Chondrocyte (in vitro differentiated cells): ENCODE data around the gene PLCH1. TPM values are rescaled to one million over a fixed set of nuclear protein-coding genes. Genes with fewer than 3 reads are reported as not detected.

Experiments
- DNase-seq: peaks from one replicate; pipeline ENCODE4 v3.0.0; 2021; ENCODE audit warnings: mixed read lengths, low spot score
- H3K27ac Mint-ChIP-seq: one replicate; pipeline ENCODE4 v1.8.0; 2021; ENCODE audit warnings: mild to moderate bottlenecking, moderate library complexity, mixed read lengths; ENCODE audit not compliant: unreplicated experiment
- H3K27me3 Mint-ChIP-seq: 2 replicates; pipeline ENCODE4 v1.8.0; 2021; ENCODE audit warnings: low read depth, mixed read lengths
- H3K36me3 Mint-ChIP-seq: 2 replicates; pipeline ENCODE4 v1.8.0; 2021; ENCODE audit warnings: low read depth, mixed read lengths
- H3K4me1 Mint-ChIP-seq: 2 replicates; pipeline ENCODE4 v1.8.0; 2021; ENCODE audit warnings: low read depth, mild to moderate bottlenecking, mixed read lengths
- H3K4me3 Mint-ChIP-seq: one replicate; pipeline ENCODE4 v1.8.0; 2021; ENCODE audit warnings: mild to moderate bottlenecking, moderate library complexity, mixed read lengths; ENCODE audit not compliant: unreplicated experiment
- H3K9me3 Mint-ChIP-seq: 2 replicates; pipeline ENCODE4 v1.8.0; 2021; ENCODE audit warnings: low read depth, mixed read lengths
- total RNA-seq: library from RNA; stranded (reverse); gene quantifications from 3 replicates; pipeline ENCODE4 v1.2.1, GENCODE V29; 2021
- TF ChIP-seq, protein P1 (sequence below): fragments of 200-600 bp; sonication (generic); IDR thresholded peaks from 2 replicates; pipeline ENCODE4 v1.5.0; 2021; ENCODE audit warnings: antibody characterized with exemption, mild to moderate bottlenecking, moderate library complexity

The PLCH1 gene
- total RNA-seq, 1 donor from 2014 or later, result 0.17 TPM

DNA sequence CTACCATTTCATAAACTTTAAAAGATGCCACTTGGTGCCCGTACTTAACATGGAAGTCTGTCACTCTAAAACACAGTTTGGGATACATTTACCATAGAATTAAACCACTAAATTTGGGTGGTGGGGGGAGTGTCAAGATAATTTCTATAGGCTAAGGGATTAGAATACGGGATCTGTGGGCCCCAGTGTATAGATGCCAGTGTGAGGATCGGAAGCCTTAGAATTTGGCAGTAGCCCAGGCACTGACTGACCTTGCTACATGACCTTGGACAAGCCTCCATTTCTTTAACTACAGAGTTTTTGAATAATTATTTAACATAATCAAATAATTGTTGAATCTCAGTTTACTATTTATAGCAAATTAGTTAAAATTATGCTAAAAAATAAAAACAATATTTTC, 375.1 kb downstream of the PLCH1 start:
- Mint-ChIP-seq H3K4me3 (no peak overlapping the region), H3K4me1 (peaks cover 17% of the 10 kb centered on the region), H3K36me3 (no peaks in the 10 kb centered on the region), H3K27ac (no peak overlapping the region), H3K9me3 (peaks cover 7% of the 10 kb centered on the region), H3K27me3 (peaks cover 1% of the 10 kb centered on the region)
- no peak for DNase-seq
- TF ChIP-seq, protein P1, sequence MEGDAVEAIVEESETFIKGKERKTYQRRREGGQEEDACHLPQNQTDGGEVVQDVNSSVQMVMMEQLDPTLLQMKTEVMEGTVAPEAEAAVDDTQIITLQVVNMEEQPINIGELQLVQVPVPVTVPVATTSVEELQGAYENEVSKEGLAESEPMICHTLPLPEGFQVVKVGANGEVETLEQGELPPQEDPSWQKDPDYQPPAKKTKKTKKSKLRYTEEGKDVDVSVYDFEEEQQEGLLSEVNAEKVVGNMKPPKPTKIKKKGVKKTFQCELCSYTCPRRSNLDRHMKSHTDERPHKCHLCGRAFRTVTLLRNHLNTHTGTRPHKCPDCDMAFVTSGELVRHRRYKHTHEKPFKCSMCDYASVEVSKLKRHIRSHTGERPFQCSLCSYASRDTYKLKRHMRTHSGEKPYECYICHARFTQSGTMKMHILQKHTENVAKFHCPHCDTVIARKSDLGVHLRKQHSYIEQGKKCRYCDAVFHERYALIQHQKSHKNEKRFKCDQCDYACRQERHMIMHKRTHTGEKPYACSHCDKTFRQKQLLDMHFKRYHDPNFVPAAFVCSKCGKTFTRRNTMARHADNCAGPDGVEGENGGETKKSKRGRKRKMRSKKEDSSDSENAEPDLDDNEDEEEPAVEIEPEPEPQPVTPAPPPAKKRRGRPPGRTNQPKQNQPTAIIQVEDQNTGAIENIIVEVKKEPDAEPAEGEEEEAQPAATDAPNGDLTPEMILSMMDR, result no peak

DNA sequence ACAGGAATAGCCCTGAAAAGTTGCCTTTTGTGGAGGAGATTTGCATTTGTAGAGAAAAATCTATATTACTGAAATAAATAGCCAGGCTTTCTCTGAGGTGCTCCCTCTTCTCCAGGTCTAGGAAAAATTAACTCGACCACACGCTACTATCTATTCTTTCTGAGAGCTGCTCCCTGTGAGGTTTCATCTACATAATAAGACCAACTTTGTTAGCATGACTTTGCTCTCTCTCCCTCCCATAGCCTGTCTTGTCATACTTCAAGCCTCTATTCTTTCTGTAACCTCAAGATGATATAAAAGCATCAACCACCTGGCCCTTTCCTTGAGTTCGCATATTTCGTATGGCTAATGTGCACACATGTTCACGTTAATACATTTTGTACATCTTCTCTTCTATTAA, 375.6 kb downstream of the PLCH1 start:
- Mint-ChIP-seq H3K36me3 (no peaks in the 10 kb centered on the region), H3K4me3 (no peak overlapping the region), H3K27me3 (peaks cover 2% of the 10 kb centered on the region), H3K4me1 (peaks cover 18% of the 10 kb centered on the region), H3K9me3 (peaks cover 8% of the 10 kb centered on the region), H3K27ac (no peak overlapping the region)
- no peak for DNase-seq
- TF ChIP-seq, protein P1, result no peak

DNA sequence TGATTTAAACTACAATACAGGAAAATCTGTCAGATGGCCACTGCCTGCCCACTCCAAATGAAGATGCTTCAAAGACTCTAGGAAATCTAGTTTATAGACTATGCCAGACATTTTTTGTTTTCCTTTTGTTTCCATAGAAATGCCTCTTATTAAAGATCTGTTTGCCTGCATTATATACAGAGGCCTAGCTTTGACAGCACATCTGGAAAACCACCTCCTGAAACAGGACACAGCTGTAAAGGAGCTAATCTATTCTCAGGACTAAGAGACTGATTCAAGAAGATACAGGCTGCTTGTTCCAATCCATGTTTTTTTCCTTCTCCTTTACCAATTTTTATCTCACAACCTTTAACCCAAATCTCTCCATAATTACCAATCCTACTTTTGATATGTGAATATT, 376.1 kb downstream of the PLCH1 start:
- Mint-ChIP-seq H3K36me3 (no peaks in the 10 kb centered on the region), H3K27me3 (peaks cover 3% of the 10 kb centered on the region), H3K27ac (no peak overlapping the region), H3K9me3 (peaks cover 8% of the 10 kb centered on the region), H3K4me3 (no peak overlapping the region), H3K4me1 (peaks cover 23% of the 10 kb centered on the region)
- DNase-seq, result no peak
- TF ChIP-seq, protein P1, result no peak

DNA sequence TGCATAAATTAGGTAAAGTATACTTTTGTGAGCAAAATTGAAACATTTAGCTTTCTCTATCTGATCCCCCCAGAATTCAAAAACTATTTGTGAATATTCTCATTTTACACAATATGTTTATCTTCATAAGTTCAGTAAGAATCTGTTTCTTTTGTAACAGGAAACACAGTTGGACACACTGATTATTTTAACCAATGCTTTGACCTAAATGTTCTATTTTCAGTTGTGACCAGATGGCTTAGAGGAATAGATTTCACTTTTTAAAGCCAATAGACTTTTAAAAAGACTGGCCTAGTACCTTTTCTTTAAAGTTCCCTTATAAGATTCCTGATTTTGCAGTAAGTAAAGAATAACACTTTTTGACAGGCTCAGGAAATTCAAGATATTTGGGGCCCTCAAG, 377.4 kb downstream of the PLCH1 start:
- peaks cover 29% of the 10 kb centered on the region for H3K4me1 Mint-ChIP-seq
- no peak overlapping the region for H3K4me3 Mint-ChIP-seq
- no peak for DNase-seq
- TF ChIP-seq, protein P1, result no peak
- H3K9me3 Mint-ChIP-seq, result peaks cover 8% of the 10 kb centered on the region
- no peaks in the 10 kb centered on the region for H3K36me3 Mint-ChIP-seq
- H3K27ac Mint-ChIP-seq, result no peak overlapping the region
- peaks cover 3% of the 10 kb centered on the region for H3K27me3 Mint-ChIP-seq

DNA sequence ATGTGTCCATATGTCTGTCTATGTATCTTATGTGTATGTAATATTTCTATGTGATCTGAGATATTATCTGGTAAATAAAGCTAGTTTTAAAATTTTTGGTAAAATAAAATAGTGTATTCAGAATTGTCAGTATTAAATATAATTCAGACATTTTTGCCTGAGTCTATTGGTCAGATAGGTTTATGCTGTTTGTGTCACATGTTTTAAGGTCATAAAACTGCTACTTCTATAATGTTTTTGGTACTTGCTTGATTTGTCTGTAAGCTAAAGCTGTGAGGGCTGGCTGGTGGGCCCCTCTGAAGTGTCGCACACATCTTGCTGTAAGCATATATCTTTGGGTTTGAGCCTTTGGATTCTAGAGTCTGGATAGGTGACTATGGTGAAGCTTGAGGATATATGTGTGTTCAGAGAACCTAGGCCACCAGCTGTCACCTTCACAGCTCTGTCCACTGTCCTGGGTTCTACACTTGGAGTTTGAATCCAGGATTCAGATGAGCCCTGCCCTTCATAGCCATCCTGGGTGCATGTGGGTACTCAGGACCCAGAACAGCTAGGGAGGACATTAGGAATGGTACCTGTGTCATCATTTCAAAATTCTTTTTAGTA, 379.6 kb downstream of the PLCH1 start:
- H3K27me3 Mint-ChIP-seq, result peaks cover 11% of the 10 kb centered on the region
- H3K27ac Mint-ChIP-seq, result no peak overlapping the region
- peaks cover 8% of the 10 kb centered on the region for H3K9me3 Mint-ChIP-seq
- no peak for DNase-seq
- TF ChIP-seq, protein P1, result no peak
- H3K4me1 Mint-ChIP-seq, result peaks cover 36% of the 10 kb centered on the region
- no peaks in the 10 kb centered on the region for H3K36me3 Mint-ChIP-seq
- no peak overlapping the region for H3K4me3 Mint-ChIP-seq
